NCI-H1105 treated with DMSO at 0.1 percent for 48 hours (cell line): Measurements from ENCODE around the gene TYMP.
"Not testable (repeated sequence)": the region's sequence is repeated elsewhere in the genome, so short reads cannot be mapped to it uniquely, and the experiment has no call there.

Experiments
- DNase-seq: peaks from one replicate; lab custom pipeline; 2025; lab: John Stamatoyannopoulos, UW

Gene TYMP

DNA sequence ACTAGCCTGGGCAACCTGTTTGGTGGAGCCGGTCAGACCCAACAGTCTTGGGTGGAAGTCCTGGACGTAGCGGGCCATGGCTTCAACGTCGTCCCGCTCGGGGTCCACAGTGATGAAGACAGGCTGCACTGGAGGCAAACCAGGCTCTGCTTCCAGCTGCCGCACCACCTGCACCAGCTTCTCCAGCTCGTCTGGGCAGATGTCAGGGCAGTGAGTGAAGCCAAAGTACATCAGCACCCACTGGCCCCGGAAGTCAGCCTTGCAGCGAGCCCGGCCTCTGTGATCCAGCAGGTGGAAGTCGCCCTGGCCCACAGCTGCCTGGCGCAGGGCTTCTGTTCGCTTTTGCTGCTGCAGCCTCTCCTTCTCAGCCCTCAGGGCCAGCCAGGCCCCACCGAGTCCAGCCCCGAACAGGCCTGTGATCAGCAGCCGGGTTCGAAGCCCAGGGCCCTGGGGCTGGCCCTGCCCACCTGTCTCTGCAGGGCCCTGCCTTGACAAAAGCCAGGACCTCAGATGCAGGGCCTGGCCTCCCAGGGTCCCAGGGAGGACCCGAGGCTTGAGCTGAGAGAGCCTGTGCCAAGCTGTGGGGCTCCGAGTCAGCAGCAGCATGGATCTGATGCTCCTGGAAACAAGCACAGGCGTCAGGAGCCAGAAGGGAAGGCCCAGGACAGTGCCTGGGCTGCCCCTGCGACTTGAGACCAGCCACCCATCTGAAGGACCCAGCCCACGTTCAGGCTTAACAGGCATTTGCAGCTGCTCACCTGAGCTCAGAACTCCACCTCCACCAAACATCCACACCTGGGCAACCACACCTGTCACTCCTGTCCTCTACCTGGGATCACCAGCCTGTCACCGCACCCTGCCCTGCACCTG lies 5.8 kb downstream of the TYMP start:
- no peak for DNase-seq

DNA sequence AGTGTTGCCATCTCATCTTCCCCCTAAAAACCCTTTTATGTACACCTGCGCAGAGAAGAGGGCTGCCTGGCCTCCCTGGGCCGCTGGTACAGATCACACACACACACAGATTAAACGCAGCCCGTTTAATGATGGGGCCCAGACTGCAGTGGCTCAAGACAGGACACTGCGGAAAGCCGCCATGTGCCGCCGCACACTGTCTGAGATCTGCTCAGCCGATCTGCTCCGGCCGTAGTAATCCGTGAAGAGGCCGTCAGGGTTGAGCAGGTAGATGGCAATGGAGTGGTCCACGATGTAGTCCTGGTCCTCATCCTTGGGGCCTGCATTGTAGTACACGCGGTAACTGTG lies 6.4 kb downstream of the TYMP start:
- DNase-seq, result no peak

DNA sequence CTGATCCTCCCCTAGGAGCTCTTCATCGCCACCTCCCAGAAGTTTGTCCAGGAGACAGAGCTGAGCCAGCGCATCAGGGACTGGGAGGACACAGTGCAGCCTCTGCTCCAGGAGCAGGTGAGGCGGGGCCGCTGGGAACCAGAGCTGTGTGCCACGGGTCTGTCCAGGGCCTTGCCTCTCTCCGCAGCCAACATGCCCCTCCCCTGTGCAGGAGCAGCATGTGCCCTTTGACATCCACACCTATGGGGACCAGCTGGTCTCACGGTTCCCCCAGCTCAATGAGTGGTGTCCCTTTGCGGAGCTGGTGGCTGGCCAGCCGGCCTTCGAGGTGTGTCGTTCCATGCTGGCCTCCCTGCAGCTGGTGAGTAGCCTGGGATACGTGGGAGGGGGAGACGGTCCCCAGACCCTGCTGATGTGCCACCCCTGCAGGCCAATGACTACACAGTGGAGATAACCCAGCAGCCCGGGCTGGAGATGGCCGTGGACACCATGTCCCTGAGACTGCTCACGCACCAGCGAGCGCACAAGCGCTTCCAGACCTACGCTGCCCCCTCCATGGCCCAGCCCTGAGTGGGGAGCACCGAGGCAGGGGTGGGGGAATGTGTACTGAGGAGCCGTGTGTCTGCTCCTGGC lies 6.9 kb downstream of the TYMP start:
- no peak for DNase-seq

DNA sequence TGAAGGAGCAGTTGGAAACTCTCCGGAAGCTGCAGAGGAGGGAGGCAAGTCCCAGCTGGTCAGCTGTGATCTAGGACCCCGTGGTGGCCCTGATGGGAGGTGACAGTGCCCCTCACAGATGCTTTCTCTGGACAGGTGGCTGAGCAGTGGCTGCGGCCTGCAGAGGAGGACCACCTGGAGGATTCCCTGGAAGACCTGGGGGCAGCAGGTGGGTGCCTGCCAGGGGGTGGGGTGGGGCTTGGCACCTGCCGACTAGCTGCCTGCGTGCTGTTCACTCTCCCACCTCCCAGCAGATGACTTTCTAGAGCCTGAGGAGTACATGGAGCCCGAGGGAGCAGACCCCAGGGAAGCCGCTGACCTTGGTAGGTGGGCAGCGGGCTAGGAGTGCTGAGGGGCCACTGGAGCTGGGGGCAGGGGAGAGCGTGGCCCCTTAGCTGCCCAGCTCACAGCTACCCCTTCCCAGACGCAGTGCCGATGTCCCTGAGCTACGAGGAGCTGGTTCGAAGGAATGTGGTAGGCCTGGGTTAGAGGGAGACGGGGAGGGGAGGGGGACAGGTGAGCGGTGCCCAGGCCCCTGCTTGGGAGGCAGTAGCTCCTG lies 7.5 kb downstream of the TYMP start:
- no peak for DNase-seq

DNA sequence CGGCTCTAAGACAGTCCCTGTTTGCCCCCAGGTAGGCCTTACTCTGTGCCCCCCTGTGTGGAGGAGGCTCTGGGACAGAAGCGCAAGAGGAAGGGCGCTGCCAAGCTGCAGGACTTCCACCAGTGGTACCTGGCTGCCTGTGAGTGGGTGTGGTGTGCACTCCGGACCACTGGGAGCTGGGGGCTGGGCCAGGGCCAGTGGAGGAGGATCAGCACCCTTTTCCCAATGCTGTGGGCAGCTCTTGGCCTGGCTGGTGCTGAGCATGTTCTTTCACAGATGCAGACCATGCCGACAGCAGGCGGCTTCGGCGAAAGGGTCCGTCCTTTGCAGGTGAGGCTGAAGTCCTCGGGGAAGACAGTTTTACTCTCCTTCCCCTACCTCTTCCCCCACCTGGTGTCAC lies 8.1 kb downstream of the TYMP start:
- DNase-seq, result no peak

DNA sequence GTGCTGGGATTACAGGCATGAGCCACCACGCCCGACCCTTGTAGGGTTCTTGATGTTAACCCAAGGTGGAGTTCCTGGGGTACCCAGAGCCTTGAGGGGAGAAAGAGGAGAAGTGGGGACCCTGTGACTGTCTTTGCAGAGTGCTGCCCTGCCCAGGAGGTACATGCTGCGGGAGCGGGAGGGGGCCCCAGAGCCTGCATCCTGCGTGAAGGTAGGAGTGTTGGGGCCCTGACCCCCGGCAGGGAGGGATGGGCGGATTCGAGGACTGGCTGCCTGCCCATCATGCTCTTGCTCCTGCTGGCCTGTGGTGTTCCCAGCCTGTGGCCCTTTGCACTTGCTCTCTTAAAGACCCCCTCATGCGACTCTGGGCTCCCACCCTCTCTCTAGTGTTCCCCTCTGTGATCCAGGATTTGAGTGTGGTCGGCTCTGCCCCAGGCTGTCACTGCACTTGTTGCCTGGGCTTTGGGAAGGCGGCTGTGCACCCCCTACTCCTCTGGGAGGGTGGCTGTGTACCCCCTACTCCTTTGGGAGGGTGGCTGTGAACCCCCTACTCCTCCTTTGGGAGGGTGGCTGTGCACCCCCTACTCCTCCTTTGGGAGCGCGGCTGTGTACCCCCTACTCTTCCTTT lies 8.9 kb downstream of the TYMP start:
- DNase-seq, result no peak

DNA sequence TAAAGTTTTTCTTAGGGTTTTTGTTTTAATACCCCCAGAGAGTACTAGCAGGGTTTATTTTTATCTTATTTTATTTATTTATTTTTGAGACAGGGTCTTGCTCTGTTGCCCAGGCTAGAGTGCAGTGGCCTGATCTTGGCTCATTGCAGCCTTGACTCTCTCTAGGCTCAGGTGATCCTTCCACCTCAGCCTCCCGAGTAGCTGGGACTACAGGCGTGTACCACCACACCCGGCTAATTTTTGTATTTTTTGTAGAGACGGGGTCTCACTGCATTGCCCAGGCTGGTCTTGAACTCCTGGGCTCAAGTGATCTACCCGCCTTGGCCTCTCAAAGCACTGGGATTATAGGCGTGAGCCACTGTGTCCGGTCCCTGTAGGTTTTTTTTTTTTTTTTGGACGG lies 9.6 kb downstream of the TYMP start:
- DNase-seq, result not testable (repeated sequence)

DNA sequence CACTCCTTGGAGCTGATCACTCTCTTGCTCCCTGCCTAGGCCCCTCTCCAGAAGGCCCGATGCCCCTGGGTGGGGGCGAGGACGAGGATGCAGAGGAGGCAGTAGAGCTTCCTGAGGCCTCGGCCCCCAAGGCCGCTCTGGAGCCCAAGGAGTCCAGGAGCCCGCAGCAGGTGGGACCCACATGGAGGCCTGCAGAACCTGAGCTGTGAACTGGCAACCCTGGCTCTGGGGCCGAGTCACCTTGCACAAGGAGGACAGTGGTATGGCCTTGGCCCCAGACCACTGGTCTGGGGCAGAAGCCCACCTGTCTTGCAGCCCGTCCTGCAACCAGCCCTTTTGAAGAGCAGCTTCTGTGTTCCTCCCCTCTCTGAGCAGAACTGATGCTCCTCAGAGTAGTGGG lies 10.7 kb downstream of the TYMP start:
- no peak for DNase-seq

DNA sequence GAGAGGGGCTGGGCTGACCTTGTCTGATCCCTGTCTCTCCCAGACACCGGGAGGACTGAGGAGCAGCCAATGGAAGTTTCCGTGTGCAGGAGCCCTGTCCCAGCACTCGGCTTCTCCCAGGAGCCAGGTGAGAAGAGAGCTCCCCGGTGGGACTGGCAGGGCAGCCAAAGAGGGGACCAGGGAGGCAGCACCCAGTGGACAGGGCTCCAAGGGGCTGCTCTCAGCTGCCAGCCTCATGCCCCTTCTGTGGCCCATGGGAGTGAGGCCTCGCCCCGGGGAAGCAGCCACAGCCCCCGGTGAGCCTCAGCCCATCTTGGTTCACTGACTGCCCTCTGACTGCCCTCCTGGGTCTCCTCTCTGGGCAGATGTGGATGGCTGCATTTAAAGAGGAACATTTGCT lies 11.2 kb downstream of the TYMP start:
- no peak for DNase-seq

DNA sequence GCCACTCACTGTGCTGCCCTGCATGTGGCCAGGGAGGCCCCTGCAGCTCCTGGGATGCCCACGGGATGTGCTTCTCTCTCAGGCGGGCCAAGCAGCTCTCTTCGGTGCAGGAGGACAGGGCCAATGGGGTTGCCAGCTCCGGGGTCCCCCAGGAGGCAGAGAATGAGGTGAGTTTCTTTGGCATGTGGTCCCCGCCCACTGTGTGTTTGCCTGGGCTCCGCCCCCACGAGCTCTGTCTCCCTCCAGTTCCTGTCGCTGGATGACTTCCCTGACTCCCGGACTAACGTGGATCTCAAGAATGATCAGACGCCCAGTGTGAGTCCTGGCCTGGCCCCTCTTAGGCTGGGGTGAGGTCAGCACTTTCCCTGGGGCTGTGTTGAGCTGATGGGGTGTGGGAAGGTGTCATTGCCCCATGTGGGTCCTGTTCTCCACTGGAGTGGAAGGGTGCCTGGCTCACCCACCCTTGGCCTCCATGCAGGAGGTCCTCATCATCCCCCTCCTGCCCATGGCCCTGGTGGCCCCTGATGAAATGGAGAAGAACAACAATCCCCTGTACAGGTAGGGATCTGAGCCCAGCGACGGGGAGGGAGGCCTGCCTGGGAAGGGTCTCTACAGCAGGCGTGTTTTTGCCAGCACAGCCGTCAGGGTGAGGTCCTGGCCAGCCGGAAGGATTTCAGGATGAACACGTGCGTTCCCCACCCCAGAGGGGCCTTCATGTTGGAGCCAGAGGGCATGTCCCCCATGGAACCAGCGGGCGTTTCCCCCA lies 12.1 kb downstream of the TYMP start:
- no peak for DNase-seq

DNA sequence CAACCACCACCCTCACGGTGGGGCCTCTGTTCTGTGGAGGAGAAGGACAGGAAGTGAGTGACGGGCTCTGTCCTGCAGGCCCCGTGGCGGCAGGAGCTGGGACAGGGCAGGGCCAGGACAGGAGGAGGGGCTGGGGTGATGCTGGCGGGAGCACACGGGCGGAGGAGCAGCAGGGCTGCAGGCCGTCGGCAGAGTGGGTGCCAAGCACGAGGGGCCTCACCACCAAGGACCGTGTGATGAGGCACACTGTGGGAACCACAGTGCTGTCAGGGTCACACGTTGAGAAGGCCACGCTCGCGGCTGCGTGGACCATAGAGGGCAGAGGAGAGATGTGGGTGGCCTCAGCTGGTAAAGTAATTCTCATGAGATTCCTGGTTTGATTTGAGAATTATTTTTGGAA lies 12.9 kb downstream of the TYMP start:
- no peak for DNase-seq

DNA sequence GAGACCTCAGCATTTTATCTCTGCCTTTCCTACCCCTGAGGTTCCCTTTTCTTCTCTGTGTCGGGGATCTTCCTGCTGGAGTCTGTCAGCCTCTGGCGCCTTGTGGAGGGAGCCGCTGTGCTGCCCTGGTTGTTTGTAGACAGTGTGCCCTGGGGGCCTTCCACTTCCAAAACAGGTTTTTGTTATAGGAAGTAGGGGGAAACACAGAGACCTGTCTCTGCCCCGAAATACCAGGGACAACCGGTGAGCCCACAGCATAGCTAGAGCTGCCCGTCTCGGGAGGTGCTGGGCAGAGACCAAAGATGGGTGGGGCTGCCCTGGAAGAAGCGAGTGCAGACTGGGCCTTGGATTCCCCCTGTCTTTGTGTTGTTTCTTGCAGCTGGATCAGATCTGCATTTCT lies 13.7 kb downstream of the TYMP start:
- no peak for DNase-seq

DNA sequence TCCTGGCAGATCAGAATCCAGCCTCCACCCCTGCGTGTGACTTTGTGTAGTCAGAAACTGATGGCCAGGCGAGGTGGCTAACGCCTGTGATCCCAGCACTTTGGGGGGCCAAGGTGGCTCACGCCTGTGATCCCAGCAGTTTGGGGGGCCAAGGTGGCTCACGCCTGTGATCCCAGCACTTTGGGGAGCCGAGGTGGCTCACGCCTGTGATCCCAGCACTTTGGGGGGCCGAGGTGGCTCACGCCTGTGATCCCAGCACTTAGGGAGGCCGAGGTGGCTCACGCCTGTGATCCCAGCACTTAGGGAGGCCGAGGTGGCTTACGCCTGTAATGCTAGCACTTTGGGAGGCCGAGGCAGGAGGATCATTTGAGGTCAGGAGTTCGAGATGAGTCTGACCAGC lies 16.6 kb downstream of the TYMP start:
- no peak for DNase-seq

DNA sequence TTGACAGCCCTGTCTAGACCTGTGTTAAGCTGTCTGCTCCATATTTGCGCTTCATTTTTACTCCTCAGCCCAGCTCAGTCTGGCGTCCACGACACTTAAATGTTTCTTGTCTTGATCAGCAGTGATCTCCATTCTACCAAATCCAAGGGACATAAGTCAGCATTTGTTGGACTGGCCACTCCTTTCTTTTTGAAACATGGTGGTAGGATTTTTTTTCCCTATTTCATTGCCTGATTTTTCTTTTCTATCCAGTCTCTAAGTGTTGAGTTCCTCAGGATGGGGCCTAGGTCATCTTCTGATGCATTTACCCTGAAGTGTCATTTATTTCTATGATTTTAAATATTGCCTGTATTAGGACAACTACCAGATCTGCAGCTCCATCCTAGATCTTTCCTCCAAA lies 20.9 kb downstream of the TYMP start:
- no peak for DNase-seq

DNA sequence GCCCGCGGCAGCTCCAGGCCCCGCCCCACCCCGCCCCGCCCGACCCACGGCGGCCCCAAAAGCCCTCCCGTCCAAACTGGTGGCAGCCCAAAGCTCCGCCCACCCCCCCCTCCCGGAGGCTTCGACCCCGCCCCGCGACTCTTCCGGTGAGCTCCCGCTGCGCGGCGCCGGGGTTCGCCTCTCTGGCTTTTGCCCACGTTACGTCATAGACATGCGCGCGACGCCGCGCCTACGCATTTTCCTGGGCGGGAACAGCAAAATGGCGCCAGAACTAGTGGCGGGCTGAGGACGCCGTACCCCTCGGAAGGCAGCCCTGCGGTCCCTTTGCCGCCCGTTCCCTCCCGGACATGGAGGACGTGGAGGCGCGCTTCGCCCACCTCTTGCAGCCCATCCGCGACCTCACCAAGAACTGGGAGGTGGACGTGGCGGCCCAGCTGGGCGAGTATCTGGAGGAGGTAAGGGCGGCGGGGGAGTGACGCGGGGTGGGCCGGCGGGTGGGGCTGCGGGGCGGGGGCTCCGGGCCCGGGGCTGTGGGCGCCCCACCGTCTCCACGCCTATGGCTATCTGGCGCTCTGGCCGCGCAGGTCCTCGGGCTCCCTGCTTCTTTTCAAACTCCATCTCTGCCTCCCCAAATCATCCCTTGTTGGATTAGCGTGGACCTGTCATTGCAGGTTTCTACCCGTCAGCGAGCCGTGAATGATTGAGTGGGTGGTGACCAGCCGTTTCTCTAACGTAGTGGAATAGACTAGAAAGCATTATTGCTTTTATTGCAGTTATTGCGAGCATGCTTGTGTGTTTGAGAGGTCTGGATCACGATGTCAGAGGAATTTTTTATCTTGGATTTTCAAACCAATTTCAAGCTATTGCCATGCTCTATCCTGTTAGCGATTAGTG lies 21.6 kb downstream of the TYMP start, which contains the start of gene NCAPH2:
NCAPH2 (plus strand) TSS at position 234 of the 894 bp plus-strand sequence; CDS start at position 348, 114 bp downstream.
- DNase-seq, result peak; percentile 91

DNA sequence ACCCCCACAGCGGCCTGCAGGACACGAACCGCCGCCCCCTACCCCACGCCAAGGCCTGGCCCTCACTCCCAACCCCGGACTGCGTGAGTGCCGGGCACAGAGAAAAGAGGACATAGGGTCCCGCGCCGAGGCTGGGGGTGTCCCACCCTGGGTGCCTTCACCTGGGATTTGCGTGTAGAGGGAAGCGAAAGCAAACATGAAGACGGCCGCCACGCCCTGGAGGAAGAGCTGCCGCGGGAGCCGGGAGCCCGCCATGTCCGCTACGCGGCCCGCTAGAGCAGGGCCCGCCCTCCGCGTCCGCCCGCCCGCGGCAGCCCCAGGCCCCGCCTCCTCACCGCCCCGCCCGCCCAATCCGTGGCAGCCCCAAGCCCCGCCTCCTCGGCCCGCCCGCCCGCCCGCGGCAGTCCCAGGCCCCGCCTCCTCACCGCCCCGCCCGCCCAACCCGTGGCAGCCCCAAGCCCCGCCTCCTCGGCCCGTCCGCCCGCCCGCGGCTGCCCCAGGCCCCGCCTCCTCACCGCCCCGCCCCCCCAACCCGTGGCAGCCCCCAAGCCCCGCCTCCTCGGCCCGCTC lies 22.3 kb downstream of the TYMP start, which contains the start of gene LMF2:
LMF2 (minus strand) TSS at position 282 of the 570 bp plus-strand sequence; CDS start at position 255, 27 bp downstream.
- DNase-seq, result peak; percentile 89

DNA sequence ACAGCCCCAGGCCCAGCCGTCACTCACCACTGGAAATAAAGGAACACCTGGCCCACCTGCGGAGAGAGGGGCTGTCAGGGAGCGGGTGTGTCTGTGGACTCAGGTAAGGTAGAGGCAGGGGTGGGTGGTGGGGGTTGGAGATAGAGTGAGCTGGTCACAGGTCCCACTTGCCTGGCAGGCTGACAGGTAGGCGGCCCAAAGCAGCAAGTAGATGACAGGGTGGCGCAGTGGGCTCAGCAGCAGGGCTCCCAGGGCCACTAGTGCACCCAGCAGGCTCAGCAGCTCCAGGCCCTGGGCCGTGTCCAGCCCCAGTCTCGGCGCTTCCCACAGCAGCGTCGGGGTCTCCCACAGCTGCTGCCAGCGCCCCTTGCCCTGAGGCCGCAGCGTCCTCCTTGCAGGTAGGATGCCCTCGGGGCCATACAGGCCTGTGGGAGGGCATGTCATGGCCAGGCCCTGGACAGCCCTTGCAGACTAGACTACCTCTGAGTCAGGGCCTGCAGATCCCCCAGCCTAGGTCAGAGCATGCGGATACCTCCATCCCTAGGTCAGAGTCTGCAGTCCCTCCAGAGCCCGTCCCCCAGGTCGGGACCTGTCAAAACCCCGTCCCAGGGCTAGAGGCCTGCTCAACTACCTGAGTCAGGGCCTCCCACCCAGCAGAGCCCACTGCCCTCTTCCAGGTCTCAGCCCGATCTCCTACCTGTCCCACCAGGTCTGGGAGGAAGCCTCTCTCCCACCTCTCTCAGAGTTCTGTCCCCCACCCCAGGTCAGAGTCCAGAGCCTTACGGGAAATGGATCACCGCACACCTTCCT lies 23.0 kb downstream of the TYMP start:
- DNase-seq, result no peak

DNA sequence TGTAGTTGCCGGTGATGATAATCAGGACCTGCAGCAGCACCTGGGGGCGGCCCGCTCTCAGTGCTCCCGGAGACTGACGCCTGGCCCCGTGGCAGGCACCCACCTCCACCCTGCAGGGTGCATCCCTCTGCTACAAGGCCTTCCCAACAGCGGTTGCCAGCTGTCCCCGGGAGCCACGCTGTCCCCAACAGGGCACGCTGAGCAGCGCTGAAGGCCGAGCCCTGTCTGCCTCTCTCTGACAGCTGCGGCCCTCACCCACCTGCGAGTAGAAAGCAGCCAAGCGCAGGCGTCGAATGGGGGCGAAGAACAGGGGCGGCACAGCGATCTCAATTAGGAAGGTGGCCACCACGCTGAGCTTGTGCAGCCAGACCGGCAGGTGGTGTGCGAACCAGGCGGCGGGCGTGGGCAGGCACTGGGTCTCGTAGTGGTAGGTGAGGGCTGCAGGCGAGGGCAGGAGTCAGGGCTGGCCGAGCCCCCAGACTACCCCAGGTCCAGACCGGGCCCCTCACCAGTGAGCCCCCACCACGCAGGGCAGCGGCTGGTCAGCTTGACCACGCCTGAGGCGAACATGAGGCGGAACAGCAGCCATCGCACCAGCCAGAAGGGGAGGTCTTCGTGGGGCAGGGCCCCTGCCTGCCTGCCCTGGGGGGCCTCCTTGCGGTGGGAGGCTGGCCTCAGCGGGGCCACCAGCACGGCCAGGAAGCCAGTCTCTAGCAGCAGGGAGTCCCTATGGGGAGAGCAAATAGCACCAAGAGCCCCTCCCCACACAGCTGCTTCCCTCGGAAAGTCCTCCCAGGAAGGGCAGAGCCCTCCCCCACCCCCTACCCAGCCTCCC lies 23.8 kb downstream of the TYMP start:
- no peak for DNase-seq
